GM10248 (cell line): ENCODE data around the gene SLC51B.

ENCODE experiments used
- CTCF ChIA-PET: fragments of 300-600 bp; sonication (Branson Sonifier 250); formaldehyde crosslinking; extraction: SDS; loops from one replicate; lab custom pipeline; 2021; ENCODE audit warnings: antibody characterized with exemption; lab: Yijun Ruan, JAX
- POLR2A ChIA-PET: fragments of 350-650 bp; sonication (Branson Sonifier 250); formaldehyde crosslinking; extraction: SDS; loops from one replicate; lab custom pipeline; 2020; ENCODE audit warnings: antibody characterized with exemption; lab: Yijun Ruan, JAX
- DNase-seq: peaks from one replicate; pipeline ENCODE4 v3.0.0; 2012; ENCODE audit errors: extremely low spot score
- CTCF ChIP-seq: IDR thresholded peaks from 2 replicates; pipeline ENCODE4 v1.5.1; 2012; ENCODE audit warnings: mild to moderate bottlenecking, low read depth; ENCODE audit errors: extremely low read depth, missing control alignments, control extremely low read depth

Gene SLC51B

GRCh38 chr15:65056868-65057548, 11.8 kb downstream of the SLC51B start:
- TF ChIP-seq CTCF, result no peak
- ChIA-PET POLR2A (no interaction called here), CTCF (interaction anchor here (2.7 to 9.0 kb wide), 5 partner anchors 13 to 45 kb away, joined by 11 to 72 read pairs (median 35); partner anchors contain the start of genes KBTBD13 and RASL12)
- DNase-seq, result no peak

- TF ChIP-seq CTCF, result no peak
- DNase-seq, result no peak
- CTCF ChIA-PET, result no interaction called here
- POLR2A ChIA-PET, result no interaction called here
These were observed 12.4 kb downstream of the SLC51B start for GRCh38 chr15:65057549-65057940.

- POLR2A ChIA-PET, result no interaction called here
- no peak for TF ChIP-seq CTCF
- no peak for DNase-seq
- CTCF ChIA-PET, result interaction anchor here (1.1 to 7.3 kb wide), 4 partner anchors 15 to 326 kb away, joined by 3 to 29 read pairs (median 5); partner anchors contain the start of gene KBTBD13
These were observed 13.5 kb downstream of the SLC51B start for GRCh38 chr15:65058394-65059368.

- TF ChIP-seq CTCF, result no peak
- CTCF ChIA-PET, result interaction anchor here (1.1 to 7.3 kb wide), 4 partner anchors 15 to 327 kb away, joined by 3 to 29 read pairs (median 5); partner anchors contain the start of gene KBTBD13
- POLR2A ChIA-PET, result no interaction called here
- DNase-seq, result no peak
These were observed 14.2 kb downstream of the SLC51B start for GRCh38 chr15:65059369-65059750.

GRCh38 chr15:65059931-65060596, 14.9 kb downstream of the SLC51B start:
- TF ChIP-seq CTCF, result no peak
- ChIA-PET POLR2A (no interaction called here), CTCF (interaction anchor here (1.1 to 7.3 kb wide), 4 partner anchors 16 to 328 kb away, joined by 3 to 29 read pairs (median 5); partner anchors contain the start of gene KBTBD13)
- DNase-seq, result no peak
